Activated CD8-positive, alpha-beta T cell treated with anti-CD3 and anti-CD28 coated beads for 36 hours (primary cell): ENCODE results near the gene GYPC. TPM values are rescaled to one million over a fixed set of nuclear protein-coding genes. Genes with fewer than 3 reads are reported as not detected.
"Not testable (repeated sequence)": the region's sequence is repeated elsewhere in the genome, so short reads cannot be mapped to it uniquely, and the experiment has no call there.

Source experiments
- ATAC-seq: fragments of 200-7000 bp; cut with Tn5 transposase; one replicate; pipeline ENCODE4 v1.10.0; 2021; ENCODE audit warnings: mild to moderate bottlenecking, moderate library complexity
- CTCF ChIA-PET: fragments of 350-600 bp; sonication (Branson Sonifier 250); formaldehyde crosslinking; loops from one replicate; lab custom pipeline; 2021; ENCODE audit warnings: antibody characterized with exemption; lab: Charles Lee
- POLR2A ChIA-PET: fragments of 350-600 bp; sonication (Branson Sonifier 250); formaldehyde crosslinking; loops from one replicate; lab custom pipeline; 2021; ENCODE audit warnings: antibody characterized with exemption; lab: Charles Lee
- DNase-seq: peaks from one replicate; pipeline ENCODE4 v3.0.0-alpha.2; 2020
- H3K27ac Mint-ChIP-seq: one replicate; pipeline ENCODE4 v1.8.0; 2021; ENCODE audit warnings: mild to moderate bottlenecking, mixed read lengths
- H3K27me3 Mint-ChIP-seq: one replicate; pipeline ENCODE4 v1.8.0; 2021; ENCODE audit warnings: mixed read lengths
- H3K36me3 Mint-ChIP-seq: one replicate; pipeline ENCODE4 v1.8.0; 2021; ENCODE audit warnings: low read depth, mixed read lengths
- H3K4me1 Mint-ChIP-seq: one replicate; pipeline ENCODE4 v1.8.0; 2021; ENCODE audit warnings: low read depth, mixed read lengths
- H3K4me3 Mint-ChIP-seq: one replicate; pipeline ENCODE4 v1.8.0; 2021; ENCODE audit warnings: mild to moderate bottlenecking, moderate library complexity, mixed read lengths
- H3K9me3 Mint-ChIP-seq: one replicate; pipeline ENCODE4 v1.8.0; 2021; ENCODE audit warnings: mixed read lengths
- CTCF ChIP-seq: fragments of 200-600 bp; IDR thresholded peaks from one replicate; pipeline ENCODE4 v1.8.0; 2022; ENCODE audit warnings: antibody characterized with exemption, mild to moderate bottlenecking
- intact Hi-C: fragments of 100-400 bp; cut with micrococcal nuclease; formaldehyde crosslinking; loops from one replicate; pipeline ENCODE4 v1.10.0; 2022
- total RNA-seq, 2 experiments: library from RNA; stranded (reverse); gene quantifications; one replicate each; pipeline ENCODE4 v1.2.3, GENCODE V29; 2021

GYPC gene
- total RNA-seq, 2 experiments from 2014 or later, result 172 to 173 TPM

GRCh38 chr2:126637386-126637785, 18.6 kb upstream of the GYPC start:
- H3K4me1 Mint-ChIP-seq, result no peaks in the 10 kb centered on the region
- ATAC-seq, result no peak
- ChIA-PET CTCF (no interaction called here), POLR2A (interaction anchor here (0.6 kb wide), 1 partner anchor 782 kb away, joined by 3 read pairs; no protein-coding TSS in a partner anchor)
- intact Hi-C loops, result loop anchor here (10.0 kb wide), 1 partner anchor 393 kb away; no protein-coding TSS in a partner anchor
- no peaks in the 10 kb centered on the region for H3K9me3 Mint-ChIP-seq
- no peak for DNase-seq
- no peak for TF ChIP-seq CTCF
- H3K4me3 Mint-ChIP-seq, result no peak overlapping the region
- no peaks in the 10 kb centered on the region for H3K36me3 Mint-ChIP-seq
- H3K27me3 Mint-ChIP-seq, result no peaks in the 10 kb centered on the region
- no peak overlapping the region for H3K27ac Mint-ChIP-seq

DNA sequence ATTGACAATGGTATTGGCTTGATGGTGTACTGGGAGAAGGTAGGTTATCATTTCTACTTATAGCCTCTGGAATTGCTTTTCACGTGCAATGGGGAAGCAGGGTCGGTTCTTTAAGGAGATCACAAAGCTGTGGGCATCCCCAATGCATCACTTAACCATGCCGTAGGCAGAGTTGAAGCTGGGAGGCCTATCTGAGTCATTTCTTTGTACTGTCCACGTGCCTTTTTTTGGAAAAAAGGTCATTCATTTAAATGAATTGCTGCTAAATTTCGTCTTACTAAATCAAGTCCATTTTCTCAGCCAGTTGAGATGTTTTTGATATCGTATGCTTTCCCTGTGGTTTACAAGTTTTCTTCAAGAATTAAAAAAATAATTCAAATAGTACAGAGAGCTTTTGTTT, 17.2 kb upstream of the GYPC start:
- intact Hi-C loops, result loop anchor here (10.0 kb wide), 1 partner anchor 394 kb away; no protein-coding TSS in a partner anchor
- no peak for DNase-seq
- no peak for TF ChIP-seq CTCF
- no peaks in the 10 kb centered on the region for H3K36me3 Mint-ChIP-seq
- H3K4me1 Mint-ChIP-seq, result no peaks in the 10 kb centered on the region
- POLR2A ChIA-PET, result interaction anchor here (0.7 kb wide), 1 partner anchor 67 kb away, joined by 3 read pairs; no protein-coding TSS in a partner anchor
- H3K27me3 Mint-ChIP-seq, result no peaks in the 10 kb centered on the region
- H3K9me3 Mint-ChIP-seq, result no peaks in the 10 kb centered on the region
- no peak overlapping the region for H3K4me3 Mint-ChIP-seq
- no peak overlapping the region for H3K27ac Mint-ChIP-seq
- no peak for ATAC-seq
- CTCF ChIA-PET, result interaction anchor here (0.8 kb wide), 1 partner anchor 15 kb away, joined by 3 read pairs; no protein-coding TSS in a partner anchor

DNA sequence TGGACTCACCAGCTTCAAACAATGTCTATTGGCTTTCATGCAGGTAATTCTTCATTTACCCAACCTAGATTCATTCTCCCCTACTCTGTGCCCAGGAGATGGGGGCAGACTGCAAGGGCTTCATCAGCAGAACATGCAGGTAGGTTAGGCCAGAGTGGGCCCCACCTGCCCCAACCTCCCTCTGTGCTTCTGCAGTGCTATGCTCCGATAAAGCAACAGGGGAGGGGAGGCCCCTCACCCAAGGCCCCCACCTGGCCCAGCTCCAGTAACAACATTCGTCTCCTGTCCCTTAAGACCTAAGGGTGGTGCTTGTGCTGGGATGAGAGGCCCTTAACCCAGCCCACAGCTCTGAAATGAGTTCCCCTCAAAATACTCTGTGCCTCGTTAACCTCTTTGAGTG, 16.7 kb upstream of the GYPC start:
- no peak for TF ChIP-seq CTCF
- ATAC-seq, result no peak

GRCh38 chr2:126641294-126641693, 14.7 kb upstream of the GYPC start:
- intact Hi-C loops, H3K27me3 Mint-ChIP-seq, H3K4me1 Mint-ChIP-seq, H3K36me3 Mint-ChIP-seq, H3K27ac Mint-ChIP-seq, CTCF ChIA-PET, DNase-seq, H3K4me3 Mint-ChIP-seq, ATAC-seq, H3K9me3 Mint-ChIP-seq: not testable (repeated sequence)
- POLR2A ChIA-PET, result interaction anchor here (0.6 to 1.2 kb wide), 3 partner anchors 10 to 21 kb away, joined by 3 to 5 read pairs (median 3); partner anchors contain the start of gene GYPC

More for the DNA sequence above, 16.7 kb upstream of the GYPC start:
- no peaks in the 10 kb centered on the region for H3K27me3 Mint-ChIP-seq
- H3K9me3 Mint-ChIP-seq, result no peaks in the 10 kb centered on the region
- no peak overlapping the region for H3K27ac Mint-ChIP-seq
- ChIA-PET CTCF (interaction anchor here (0.8 kb wide), 1 partner anchor 14 kb away, joined by 3 read pairs; no protein-coding TSS in a partner anchor), POLR2A (interaction anchor here (0.7 kb wide), 1 partner anchor 68 kb away, joined by 3 read pairs; no protein-coding TSS in a partner anchor)
- no peak overlapping the region for H3K4me3 Mint-ChIP-seq
- H3K36me3 Mint-ChIP-seq, result no peaks in the 10 kb centered on the region
- DNase-seq, result no peak
- H3K4me1 Mint-ChIP-seq, result no peaks in the 10 kb centered on the region
- intact Hi-C loops, result loop anchor here (10.0 kb wide), 1 partner anchor 394 kb away; no protein-coding TSS in a partner anchor

GRCh38 chr2:126642031-126642430, 13.9 kb upstream of the GYPC start:
- POLR2A ChIA-PET, result interaction anchor here (1.2 kb wide), 1 partner anchor 20 kb away, joined by 5 read pairs; no protein-coding TSS in a partner anchor

More at GRCh38 chr2:126642031-126642430, 13.9 kb upstream of the GYPC start:
- no peaks in the 10 kb centered on the region for H3K36me3 Mint-ChIP-seq
- CTCF ChIA-PET, result no interaction called here
- DNase-seq (no peak), ATAC-seq (no peak)
- no peak overlapping the region for H3K4me3 Mint-ChIP-seq
- H3K4me1 Mint-ChIP-seq, result peaks cover 4% of the 10 kb centered on the region
- TF ChIP-seq CTCF, result no peak
- intact Hi-C loops, result no loop called here
- H3K27ac Mint-ChIP-seq, result no peak overlapping the region
- no peaks in the 10 kb centered on the region for H3K9me3 Mint-ChIP-seq
- H3K27me3 Mint-ChIP-seq, result no peaks in the 10 kb centered on the region
